AG09319 (cell line): ENCODE data around the gene LTF.

Source experiments
- DNase-seq: peaks from one replicate; pipeline ENCODE4 v3.0.0-alpha.2; 2010; ENCODE audit warnings: low read depth; ENCODE audit errors: extremely low read depth
- CTCF ChIP-seq: IDR thresholded peaks from 2 replicates; pipeline ENCODE4 v1.5.1; 2011; ENCODE audit warnings: low read depth, mild to moderate bottlenecking, inconsistent platforms, low read length, moderate library complexity

The LTF gene

GRCh38 chr3:46460051-46460450, 4.7 kb downstream of the LTF start:
- TF ChIP-seq CTCF = no peak
- no peak for DNase-seq

- no peak for TF ChIP-seq CTCF
- DNase-seq = no peak
Observed at GRCh38 chr3:46456118-46456517, 8.6 kb downstream of the LTF start.

GRCh38 chr3:46455231-46456115, 9.2 kb downstream of the LTF start:
- no peak for TF ChIP-seq CTCF

GRCh38 chr3:46454606-46455005, 10.1 kb downstream of the LTF start:
- DNase-seq = no peak
- no peak for TF ChIP-seq CTCF

More at GRCh38 chr3:46455231-46456115, 9.2 kb downstream of the LTF start:
- DNase-seq = no peak

GRCh38 chr3:46454209-46454595, 10.5 kb downstream of the LTF start:
- DNase-seq = no peak
- no peak for TF ChIP-seq CTCF

- DNase-seq = no peak
- no peak for TF ChIP-seq CTCF
Observed at GRCh38 chr3:46453526-46454208, 11.0 kb downstream of the LTF start.
